GM19025 (cell line): ENCODE data around the gene FCER1G.
A peak's percentile ranks its signal among the peaks of the same experiment; 100 is the strongest.

Experiments used
- ATAC-seq: cut with Tn5 transposase; IDR thresholded peaks from one replicate; pipeline ENCODE4 v1.9.1; 2021; ENCODE audit warnings: mild to moderate bottlenecking, low read depth, moderate library complexity; ENCODE audit not compliant: unreplicated experiment

FCER1G gene

GRCh38 chr1:161215076-161215475, at the start of gene FCER1G:
Gene FCER1G (plus strand): TSS chr1:161215295. CDS start chr1:161215322, 27 bp downstream.
- ATAC-seq, result no peak

DNA sequence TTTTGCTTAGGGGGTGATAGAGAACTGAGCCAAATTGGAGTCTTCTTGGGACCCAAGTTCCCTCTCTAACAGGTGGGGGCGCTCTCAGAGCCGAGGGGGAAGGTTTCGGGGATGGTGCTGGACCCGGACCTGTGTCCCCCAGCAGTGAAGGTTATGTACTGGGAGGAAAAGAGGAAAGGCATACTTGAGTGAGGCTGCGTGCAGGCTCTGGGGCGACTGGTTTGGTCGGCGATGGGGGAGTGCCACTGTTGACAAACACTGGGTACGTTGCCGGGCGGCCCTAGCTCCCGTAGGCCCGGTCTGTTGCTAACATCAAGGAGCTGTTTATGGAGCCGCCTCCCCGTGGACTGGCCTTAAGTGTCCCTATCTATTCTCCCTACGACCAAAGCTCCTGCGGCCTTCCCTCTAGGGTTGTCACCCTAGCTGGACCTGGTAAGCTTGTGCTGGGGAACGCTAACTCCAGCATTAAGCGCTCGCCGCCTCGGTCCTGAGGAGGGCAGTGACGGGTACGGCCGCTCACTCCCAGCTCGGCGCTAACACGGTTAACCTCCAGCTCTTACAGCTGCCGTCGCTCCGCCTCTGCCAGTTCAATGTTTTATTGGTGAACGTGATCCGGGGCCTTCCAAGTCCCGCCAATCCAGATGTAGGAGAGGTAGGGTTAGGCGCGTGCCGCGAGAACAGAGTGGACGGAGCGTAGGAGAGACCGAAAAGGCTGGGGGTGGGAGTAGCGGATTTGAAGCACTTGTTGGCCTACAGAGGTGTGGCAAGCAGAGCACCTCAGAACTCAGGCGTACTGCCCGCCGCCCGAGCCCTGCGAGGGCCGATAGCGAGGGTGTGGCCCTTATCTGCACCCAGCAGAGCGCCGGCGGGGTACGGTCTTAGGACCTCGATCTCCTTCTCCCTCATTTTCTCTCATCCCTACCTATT, 49.1 kb upstream of the FCER1G start, which contains the start of gene PPOX:
Gene PPOX, plus strand, starts transcription at position 685 of the 927 bp plus-strand sequence. CDS start 422 bp downstream, outside the sequence.
- peak; percentile 93 for ATAC-seq

GRCh38 chr1:161166669-161167548, 48.2 kb upstream of the FCER1G start:
- ATAC-seq, result no peak

GRCh38 chr1:161168906-161169305, 46.2 kb upstream of the FCER1G start:
- ATAC-seq, result no peak

DNA sequence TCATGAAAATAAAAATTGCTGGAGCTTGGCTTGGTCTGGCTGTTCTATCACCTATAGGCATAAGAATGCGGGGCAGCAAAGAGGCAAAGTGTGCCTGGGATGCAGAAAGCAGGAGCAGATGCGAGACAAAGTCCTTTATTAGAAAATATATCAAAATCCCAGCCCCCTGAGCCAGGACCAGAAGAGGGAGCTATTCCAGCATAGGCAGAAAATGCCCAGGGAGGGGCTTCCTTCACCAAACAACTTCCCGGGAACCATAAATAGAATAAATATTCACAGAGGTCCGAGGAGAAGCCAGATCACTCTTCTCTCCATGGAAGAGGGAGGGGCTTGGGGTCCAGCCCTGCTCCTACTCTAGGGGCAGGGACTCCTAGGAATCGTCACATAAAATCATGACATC, 43.9 kb upstream of the FCER1G start:
- no peak for ATAC-seq

DNA sequence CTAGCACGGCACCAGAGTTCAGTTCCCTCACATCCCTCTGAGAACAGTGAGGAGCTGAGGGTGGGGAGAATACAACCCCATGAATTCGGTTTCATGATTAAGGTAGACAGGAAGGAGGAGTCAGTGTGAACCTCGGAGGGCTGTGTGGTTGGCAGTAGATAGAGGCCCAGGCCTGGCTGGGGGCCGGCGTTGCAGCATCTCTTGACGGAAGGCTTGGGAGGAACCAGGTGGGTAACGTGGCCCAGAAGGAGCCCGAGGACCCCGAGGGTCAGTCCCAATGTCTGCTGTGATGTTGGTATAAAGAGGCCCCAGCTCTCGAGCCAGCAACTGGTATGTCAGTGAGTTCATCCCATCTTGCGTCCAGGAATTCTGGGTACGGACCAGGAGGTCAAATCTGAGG, 43.4 kb upstream of the FCER1G start:
- no peak for ATAC-seq

DNA sequence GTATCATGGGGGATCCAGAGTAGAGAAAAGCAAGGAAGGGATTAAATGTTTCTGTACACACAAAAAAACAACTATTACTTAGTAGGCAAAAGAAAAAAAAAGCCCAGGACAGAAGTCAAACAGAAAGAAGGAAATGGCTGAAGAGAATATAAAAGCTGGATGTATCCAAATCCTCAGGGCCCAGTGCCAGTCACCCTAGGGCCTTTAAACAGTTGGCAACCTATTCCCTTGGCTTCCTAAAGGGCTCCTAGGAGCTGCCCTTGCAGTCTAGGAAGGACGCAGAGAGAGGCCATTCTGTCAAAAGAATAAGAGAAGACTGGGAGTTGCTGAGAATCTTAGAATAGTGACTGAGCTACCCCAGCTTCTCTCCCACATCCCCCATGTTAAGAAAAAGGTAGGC, 42.7 kb upstream of the FCER1G start:
- ATAC-seq, result no peak

- no peak for ATAC-seq
Measured at GRCh38 chr1:161172776-161173376, 42.2 kb upstream of the FCER1G start.

- no peak for ATAC-seq
Measured at GRCh38 chr1:161173711-161174110, 41.4 kb upstream of the FCER1G start.

DNA sequence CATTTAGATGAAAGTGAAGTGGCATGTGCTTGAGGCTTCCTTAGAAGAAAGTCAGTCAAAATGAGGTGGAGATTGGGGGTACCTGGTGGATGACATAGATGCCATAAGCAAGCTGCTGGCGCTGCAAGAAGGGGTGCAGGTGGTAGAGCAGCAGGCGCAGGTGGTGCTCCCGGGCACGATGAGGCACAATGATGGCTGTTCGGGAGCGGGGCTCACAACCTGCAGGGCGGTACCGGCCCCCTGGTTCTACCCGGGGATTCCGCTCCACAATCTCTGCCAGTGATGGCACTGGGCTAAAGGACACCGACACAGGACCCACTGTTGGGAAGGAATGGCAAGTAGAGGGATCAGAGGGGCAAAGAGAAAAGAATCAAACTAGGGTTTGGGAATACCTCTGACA, 40.2 kb upstream of the FCER1G start:
- no peak for ATAC-seq

DNA sequence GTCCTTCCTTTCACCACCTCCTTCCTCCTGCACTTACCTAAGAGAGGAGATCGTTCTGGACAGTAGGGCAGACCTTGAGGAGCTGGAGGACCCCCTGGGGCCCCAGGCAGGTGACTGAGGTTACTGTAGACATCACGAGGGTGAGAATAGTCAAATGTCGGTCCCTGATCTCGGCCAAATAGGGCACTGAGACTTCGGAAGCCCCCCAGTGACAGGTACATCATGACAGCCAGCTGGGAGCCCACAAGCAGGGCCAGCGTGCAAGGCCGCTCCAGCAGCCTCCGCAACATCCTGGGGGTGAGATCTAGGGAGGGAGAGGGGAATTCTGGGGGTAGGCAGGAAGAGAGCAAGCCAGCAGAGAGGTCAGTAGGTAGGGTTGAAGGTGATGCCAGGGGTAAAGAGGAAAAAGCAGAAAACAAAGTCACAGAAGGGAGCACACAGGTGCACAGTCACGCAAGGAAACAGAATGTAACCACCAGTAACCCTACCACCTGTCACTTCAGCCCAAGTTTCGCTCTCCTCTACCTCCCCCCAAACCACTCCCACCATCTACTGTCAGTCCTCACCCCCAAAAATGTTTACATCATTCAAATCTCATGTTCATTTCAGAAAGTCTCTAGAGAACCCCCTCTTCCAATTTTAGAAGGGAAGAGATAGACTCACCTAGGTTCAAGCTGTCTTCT, 39.2 kb upstream of the FCER1G start:
- ATAC-seq, result no peak

DNA sequence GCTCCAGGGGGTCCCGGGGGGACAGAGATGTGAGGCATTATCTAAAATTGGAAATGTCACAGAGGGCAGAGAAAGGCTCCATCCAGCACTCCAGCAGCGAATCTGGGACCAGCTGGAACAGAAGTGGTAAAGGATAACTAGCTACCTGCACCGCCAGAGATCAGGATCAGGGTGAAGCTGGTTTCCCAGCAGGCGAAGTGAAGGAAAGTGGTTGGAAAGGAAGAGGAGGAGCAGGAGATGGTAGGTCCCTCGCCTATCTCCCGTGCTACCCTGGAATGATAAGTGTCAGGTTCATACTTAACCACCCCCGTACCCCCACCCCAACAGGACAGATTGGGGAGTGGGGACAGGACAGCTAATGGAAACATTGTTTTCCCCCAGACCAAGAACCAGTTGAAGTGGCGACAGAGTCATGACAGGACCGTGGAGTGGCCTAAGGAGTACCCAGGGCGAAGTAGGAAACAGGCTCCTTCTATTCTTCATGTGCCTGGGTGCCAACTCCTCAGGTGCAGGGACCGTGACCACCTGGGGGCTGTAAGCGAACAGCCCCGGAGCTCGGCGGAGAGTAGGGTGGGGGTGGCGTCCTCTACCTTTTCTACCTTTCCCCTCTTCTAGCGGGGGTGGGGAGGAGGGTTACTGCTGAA, 38.5 kb upstream of the FCER1G start:
- no peak for ATAC-seq

- peak; percentile 76 for ATAC-seq
Measured at GRCh38 chr1:161177112-161177935, 37.8 kb upstream of the FCER1G start, which contains the start of gene B4GALT3. Gene B4GALT3 (minus strand): TSS chr1:161177507. CDS start chr1:161176060, 1,447 bp downstream.

GRCh38 chr1:161177936-161178244, 37.2 kb upstream of the FCER1G start:
- ATAC-seq, result no peak

DNA sequence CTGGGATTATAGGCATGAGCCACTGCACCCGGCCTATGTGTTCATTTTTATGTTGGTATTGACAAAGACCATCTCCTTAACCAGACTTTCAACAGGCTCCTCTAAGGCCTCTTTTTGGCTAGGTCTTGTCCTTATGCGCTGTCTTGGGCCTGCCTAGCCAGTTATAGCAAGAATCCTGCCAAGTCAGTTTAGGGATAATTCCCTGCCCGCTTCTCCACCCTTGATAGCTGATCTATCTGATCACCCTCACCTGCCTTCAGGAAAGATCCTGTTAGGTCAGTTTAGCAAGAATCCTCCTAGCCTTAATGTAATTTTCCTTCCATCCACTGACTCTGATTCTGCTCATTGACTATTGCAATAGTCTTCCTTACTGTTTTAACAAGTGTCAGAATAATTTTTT, 35.4 kb upstream of the FCER1G start:
- no peak for ATAC-seq

GRCh38 chr1:161180639-161181038, 34.5 kb upstream of the FCER1G start:
- no peak for ATAC-seq

- peak; percentile 31 for ATAC-seq
Measured at GRCh38 chr1:161182214-161182613, 32.9 kb upstream of the FCER1G start.

- peak; percentile 61 for ATAC-seq
Measured at GRCh38 chr1:161185282-161185682, 29.8 kb upstream of the FCER1G start.

- ATAC-seq, result peak; percentile 15
Measured at GRCh38 chr1:161185732-161186311, 29.3 kb upstream of the FCER1G start.
